H9 (cell line): Measurements from ENCODE around the gene ING1. TPM values are rescaled to one million over a fixed set of nuclear protein-coding genes. Genes with fewer than 3 reads are reported as not detected.
A peak's percentile ranks its signal among the peaks of the same experiment; 100 is the strongest.

ENCODE experiments used
- DNase-seq: peaks from one replicate; pipeline ENCODE4 v3.0.0-alpha.2; 2017
- H2AFZ ChIP-seq: one replicate; pipeline ENCODE4 v1.6.1; 2013; ENCODE audit warnings: mild to moderate bottlenecking, low read length, control low read depth, moderate library complexity
- H2AK5ac ChIP-seq: 2 replicates; pipeline ENCODE4 v1.6.1; 2013; ENCODE audit warnings: low read length, control low read depth, mixed read lengths; ENCODE audit not compliant: insufficient read length
- H2BK120ac ChIP-seq: one replicate; pipeline ENCODE4 v1.6.1; 2013; ENCODE audit warnings: low read depth, mild to moderate bottlenecking, low read length, control low read depth, inconsistent platforms; ENCODE audit not compliant: poor library complexity, severe bottlenecking
- H2BK12ac ChIP-seq: 2 replicates; pipeline ENCODE4 v1.6.1; 2013; ENCODE audit warnings: low read length, control low read depth, mixed read lengths, low read depth; ENCODE audit not compliant: insufficient read length
- H2BK15ac ChIP-seq: 2 replicates; pipeline ENCODE4 v1.6.1; 2013; ENCODE audit warnings: low read depth, low read length, control low read depth
- H2BK20ac ChIP-seq: one replicate; pipeline ENCODE4 v1.6.1; 2013; ENCODE audit warnings: low read depth, mild to moderate bottlenecking, low read length, control low read depth, inconsistent platforms; ENCODE audit not compliant: poor library complexity, severe bottlenecking
- H2BK5ac ChIP-seq: 2 replicates; pipeline ENCODE4 v1.6.1; 2013; ENCODE audit warnings: low read length, control low read depth, mixed read lengths; ENCODE audit not compliant: insufficient read length
- H3K14ac ChIP-seq: 2 replicates; pipeline ENCODE4 v1.6.1; 2013; ENCODE audit warnings: low read length, control low read depth; ENCODE audit not compliant: insufficient read depth
- H3K18ac ChIP-seq: 2 replicates; pipeline ENCODE4 v1.6.1; 2013; ENCODE audit warnings: low read depth, mild to moderate bottlenecking, mixed read lengths, low read length, control low read depth; ENCODE audit not compliant: insufficient read length
- H3K23ac ChIP-seq: 2 replicates; pipeline ENCODE4 v1.6.1; 2013; ENCODE audit warnings: low read length, control low read depth, mixed read lengths, low read depth; ENCODE audit not compliant: insufficient read length
- H3K23me2 ChIP-seq: 2 replicates; pipeline ENCODE4 v1.6.1; 2013; ENCODE audit warnings: low read depth, mild to moderate bottlenecking, mixed read lengths, low read length, control low read depth; ENCODE audit not compliant: insufficient read length, poor library complexity, severe bottlenecking
- H3K27ac ChIP-seq: 2 replicates; pipeline ENCODE4 v1.5.1; 2013; ENCODE audit warnings: low read length, control low read depth, mixed read lengths, low read depth; ENCODE audit not compliant: insufficient read length
- H3K27me3 ChIP-seq: 2 replicates; pipeline ENCODE4 v1.6.1; 2013; ENCODE audit warnings: low read length, control low read depth, inconsistent platforms; ENCODE audit not compliant: insufficient read depth
- H3K4ac ChIP-seq: 2 replicates; pipeline ENCODE4 v1.6.1; 2013; ENCODE audit warnings: low read depth, mild to moderate bottlenecking, control low read depth, inconsistent platforms, low read length, moderate library complexity
- H3K4me1 ChIP-seq: 2 replicates; pipeline ENCODE4 v1.6.1; 2013; ENCODE audit warnings: low read length, control low read depth, inconsistent platforms; ENCODE audit not compliant: insufficient read depth
- H3K4me2 ChIP-seq: 2 replicates; pipeline ENCODE4 v1.6.1; 2013; ENCODE audit warnings: low read length, control low read depth, mixed read lengths; ENCODE audit not compliant: insufficient read length, insufficient read depth
- H3K56ac ChIP-seq: 2 replicates; pipeline ENCODE4 v1.6.1; 2013; ENCODE audit warnings: low read depth, mild to moderate bottlenecking, mixed read lengths, low read length, control low read depth; ENCODE audit not compliant: insufficient read length
- H3K79me1 ChIP-seq: 2 replicates; pipeline ENCODE4 v1.6.1; 2013; ENCODE audit warnings: low read depth, mild to moderate bottlenecking, moderate library complexity, low read length, control low read depth, inconsistent platforms; ENCODE audit not compliant: insufficient read depth, poor library complexity, severe bottlenecking
- H3K79me2 ChIP-seq: 2 replicates; pipeline ENCODE4 v1.6.1; 2013; ENCODE audit warnings: low read length, control low read depth, inconsistent platforms; ENCODE audit not compliant: insufficient read depth
- H3K9ac ChIP-seq: 2 replicates; pipeline ENCODE4 v1.6.1; 2013; ENCODE audit warnings: low read length, control low read depth, mixed read lengths; ENCODE audit not compliant: insufficient read length; ENCODE audit errors: extremely low read depth
- H3K9me3 ChIP-seq: one replicate; pipeline ENCODE4 v1.6.1; 2013; ENCODE audit warnings: low read depth, low read length, inconsistent platforms; ENCODE audit not compliant: control insufficient read depth
- H3T11ph ChIP-seq: one replicate; pipeline ENCODE4 v1.6.1; 2013; ENCODE audit warnings: mild to moderate bottlenecking, low read length, control low read depth, inconsistent platforms
- H4K20me1 ChIP-seq: one replicate; pipeline ENCODE4 v1.6.1; 2013; ENCODE audit not compliant: control insufficient read depth, insufficient read length, insufficient read depth
- H4K5ac ChIP-seq: 2 replicates; pipeline ENCODE4 v1.6.1; 2013; ENCODE audit warnings: low read depth, mild to moderate bottlenecking, mixed read lengths, low read length, control low read depth; ENCODE audit not compliant: insufficient read length
- H4K8ac ChIP-seq: replicated peaks from 2 replicates; pipeline ENCODE4 v1.6.1; 2013; ENCODE audit warnings: low read length, control low read depth, mixed read lengths, low read depth; ENCODE audit not compliant: insufficient read length
- H4K91ac ChIP-seq: 2 replicates; pipeline ENCODE4 v1.6.1; 2013; ENCODE audit warnings: low read depth, mild to moderate bottlenecking, moderate library complexity, mixed read lengths, low read length, control low read depth; ENCODE audit not compliant: insufficient read length
- H3K27ac Mint-ChIP-seq, 3 experiments: 2 replicates in 2 of 3; 3 replicates in 1 of 3; pipeline ENCODE4 v1.8.0; 2020 to 2021; ENCODE audit warnings: mixed read lengths in 3 of 3, mild to moderate bottlenecking in 1 of 3, moderate library complexity in 1 of 3
- H3K27me3 Mint-ChIP-seq: 2 replicates; pipeline ENCODE4 v1.8.0; 2021; ENCODE audit warnings: low read depth, mild to moderate bottlenecking, moderate library complexity, mixed read lengths
- H3K36me3 Mint-ChIP-seq, 3 experiments: 2 replicates in 2 of 3; 3 replicates in 1 of 3; pipeline ENCODE4 v1.8.0; 2020 to 2021; ENCODE audit warnings: low read depth in 3 of 3, mixed read lengths in 3 of 3; ENCODE audit not compliant: insufficient read depth in 1 of 3
- H3K4me1 Mint-ChIP-seq, 2 experiments: 2 replicates each; pipeline ENCODE4 v1.8.0; 2020; ENCODE audit warnings: mixed read lengths in 2 of 2
- H3K4me3 Mint-ChIP-seq, 2 experiments: 2 replicates in 1 of 2; 3 replicates in 1 of 2; pipeline ENCODE4 v1.8.0; 2020 to 2021; ENCODE audit warnings: mild to moderate bottlenecking in 2 of 2, mixed read lengths in 2 of 2, moderate library complexity in 1 of 2
- H3K9me3 Mint-ChIP-seq, 2 experiments: 2 replicates in 1 of 2; 3 replicates in 1 of 2; pipeline ENCODE4 v1.8.0; 2020; ENCODE audit warnings: mild to moderate bottlenecking in 2 of 2, mixed read lengths in 2 of 2, moderate library complexity in 1 of 2
- CTCF ChIP-seq: fragments of 200-600 bp; sonication (generic); conservative IDR thresholded peaks from 3 replicates; pipeline ENCODE4 v1.8.0; 2021; ENCODE audit warnings: antibody characterized with exemption, mild to moderate bottlenecking
- WGBS: extraction: QIAGEN DNeasy Blood & Tissue Kit; methylation state at CpG from one replicate; pipeline ENCODE4 v1.1.7; 2013; ENCODE audit warnings: missing lambda C conversion rate, low lambda C conversion rate, mixed read lengths; ENCODE audit not compliant: insufficient read length; ENCODE audit errors: extremely low coverage; 5-methylcytosine and 5-hydroxymethylcytosine counted together
- total RNA-seq: library from RNA; stranded (reverse); gene quantifications from 2 replicates; pipeline ENCODE4 v1.2.1, GENCODE V29; 2021

ING1 gene
- total RNA-seq, 1 experiment from 2014 or later: 17.3 TPM

GRCh38 chr13:110683203-110683883, 30.2 kb upstream of the ING1 start:
- no peak overlapping the region for H3K23ac ChIP-seq
- H4K5ac ChIP-seq: no peak overlapping the region
- no peak overlapping the region for H4K8ac ChIP-seq
- H4K20me1 ChIP-seq: no peaks in the 10 kb centered on the region
- H4K91ac ChIP-seq: no peak overlapping the region
- no peak overlapping the region for H3K4me2 ChIP-seq
- H3K18ac ChIP-seq: no peak overlapping the region
- no peak overlapping the region for H3K27ac Mint-ChIP-seq
- peaks cover 20 to 76% (median 56%) of the 10 kb centered on the region in 3 experiments; a peak in 6 of 7 replicates for H3K36me3 Mint-ChIP-seq
- no CpG with 5 or more reads among the region's 5 CpGs for WGBS
- H2AFZ ChIP-seq: no peak overlapping the region
- no peak overlapping the region for H2BK12ac ChIP-seq
- no peaks in the 10 kb centered on the region for H3K9me3 ChIP-seq
- no peak overlapping the region for H2BK120ac ChIP-seq
- no peak overlapping the region for H3K4ac ChIP-seq
- H2AK5ac ChIP-seq: no peak overlapping the region
- H3K4me1 ChIP-seq: no peaks in the 10 kb centered on the region
- H3K4me3 Mint-ChIP-seq: no peak overlapping the region
- no peak overlapping the region for H2BK5ac ChIP-seq
- no peak for DNase-seq
- H3K14ac ChIP-seq: no peak overlapping the region
- H3K4me1 Mint-ChIP-seq: no peaks in the 10 kb centered on the region
- no peak overlapping the region for H3K56ac ChIP-seq
- no peak overlapping the region for H2BK15ac ChIP-seq
- no peak overlapping the region for H3K9ac ChIP-seq
- no peak overlapping the region for H3T11ph ChIP-seq
- TF ChIP-seq CTCF: peak; percentile 58
- H3K79me2 ChIP-seq: no peaks in the 10 kb centered on the region
- no peaks in the 10 kb centered on the region for H3K27me3 ChIP-seq
- no peaks in the 10 kb centered on the region for H3K27me3 Mint-ChIP-seq
- no peaks in the 10 kb centered on the region for H3K23me2 ChIP-seq
- H2BK20ac ChIP-seq: no peak overlapping the region
- no peaks in the 10 kb centered on the region for H3K79me1 ChIP-seq
- H3K27ac ChIP-seq: no peak overlapping the region
- H3K9me3 Mint-ChIP-seq: no peaks in the 10 kb centered on the region
